GM12801 (cell line): Measurements from ENCODE around the gene CDH19.

ENCODE experiments used
- CTCF ChIP-seq: IDR thresholded peaks from one replicate; pipeline ENCODE4 v1.5.1; 2011; ENCODE audit warnings: control low read depth; ENCODE audit not compliant: insufficient read length; ENCODE audit errors: extremely low read depth

The CDH19 gene

DNA sequence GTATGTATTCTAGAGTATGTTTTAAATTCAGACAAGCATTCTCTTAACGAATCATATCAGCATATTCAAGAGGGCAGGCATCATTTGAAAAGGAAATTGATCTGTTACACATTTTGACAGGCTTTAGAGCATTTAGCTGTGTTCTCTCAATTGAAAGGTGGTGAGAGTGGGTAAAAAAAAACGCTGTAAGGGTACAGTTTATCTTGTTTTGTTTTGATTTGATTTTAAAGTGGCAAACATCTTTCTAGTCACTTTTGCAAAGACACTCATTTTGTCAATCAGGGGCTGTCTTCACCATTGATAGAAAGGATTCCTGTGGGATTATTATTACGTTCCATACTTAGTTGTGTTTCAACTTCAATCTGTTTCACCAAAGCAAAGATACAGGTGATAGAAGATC lies 2.2 kb downstream of the CDH19 start:
- no peak for TF ChIP-seq CTCF

- TF ChIP-seq CTCF = no peak
Observed at GRCh38 chr18:66599190-66599589, 4.7 kb downstream of the CDH19 start.

DNA sequence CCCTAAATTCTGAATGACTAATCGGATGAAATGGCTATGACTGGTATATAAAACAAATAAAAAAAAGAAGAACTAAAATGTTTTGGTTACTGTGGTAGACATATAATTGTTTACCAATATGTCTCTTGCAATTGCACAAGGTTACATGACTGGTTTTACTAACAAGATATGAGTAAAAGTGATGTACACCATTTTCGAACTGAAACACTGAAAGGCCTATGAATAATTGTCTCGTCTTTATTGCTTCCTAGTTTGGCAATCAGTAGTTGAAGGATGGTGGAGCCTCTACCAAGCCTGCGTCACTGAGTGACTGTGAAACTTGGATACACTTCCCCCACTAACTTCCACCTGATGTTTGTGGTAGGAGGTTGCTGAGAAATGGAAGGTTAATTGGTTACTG lies 16.5 kb downstream of the CDH19 start:
- TF ChIP-seq CTCF = no peak

GRCh38 chr18:66582211-66582610 lies 21.7 kb downstream of the CDH19 start:
- no peak for TF ChIP-seq CTCF

- TF ChIP-seq CTCF = no peak
Observed at GRCh38 chr18:66575263-66575662, 28.6 kb downstream of the CDH19 start.

- TF ChIP-seq CTCF = no peak
Observed at GRCh38 chr18:66571845-66572244, 32.0 kb downstream of the CDH19 start.

- TF ChIP-seq CTCF = no peak
Observed at GRCh38 chr18:66566616-66567015, 37.3 kb downstream of the CDH19 start.

DNA sequence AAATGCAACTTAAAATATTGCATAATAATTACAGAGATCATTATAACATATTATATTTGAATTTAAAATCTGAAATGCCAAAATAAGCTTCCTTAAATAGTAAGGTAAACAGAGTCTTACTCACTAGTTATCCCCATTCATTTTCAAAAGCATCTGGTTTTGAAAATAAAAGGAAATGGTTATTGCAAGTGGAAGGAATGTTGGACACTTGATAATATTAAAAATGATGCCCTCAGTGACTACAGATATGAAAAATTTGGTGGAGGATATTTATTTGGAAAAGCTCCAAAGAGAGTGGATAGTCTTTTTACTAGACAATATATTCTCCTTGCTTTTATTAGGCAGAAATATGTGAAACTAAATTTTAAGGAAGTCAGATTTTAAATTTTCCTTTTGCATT lies 39.7 kb downstream of the CDH19 start:
- no peak for TF ChIP-seq CTCF
